ENCODE measurements around the gene MME. TPM values are rescaled to one million over a fixed set of nuclear protein-coding genes. Genes with fewer than 3 reads are reported as not detected.

Gene MME
- total RNA-seq, 4 donors from 2014 or later, result 1.5 to 81.7 (median 20.5) TPM

DNA sequence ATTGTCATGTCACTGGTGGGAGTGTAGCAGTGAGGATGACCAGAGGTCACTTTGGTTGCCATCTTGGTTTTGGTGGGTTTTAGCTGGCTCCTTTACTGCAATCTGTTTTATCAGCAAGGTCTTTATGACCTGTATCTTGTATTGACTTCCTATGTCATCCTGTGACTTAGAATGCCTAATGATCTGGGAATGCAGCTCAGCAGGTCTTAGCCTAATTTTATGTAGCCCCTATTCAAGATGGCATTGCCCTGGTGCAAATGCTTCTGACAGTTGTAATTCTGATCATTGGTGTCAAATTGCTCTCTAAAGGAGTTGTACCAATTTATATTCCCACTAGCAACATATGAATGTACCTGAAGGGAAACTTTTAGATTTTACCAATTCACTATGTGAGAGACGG, 139.0 kb downstream of the MME start:
- H3K27ac ChIP-seq, result no peak overlapping the region
- H3K27me3 ChIP-seq, result no peaks in the 10 kb centered on the region
- 92 to 100% methylated on average over 1 of the region's 1 CpG for WGBS, 2 donors (ENCODE audit: low coverage in 1 of 2)
- TF ChIP-seq CTCF (IDR thresholded peaks at IDR 0.05), result no peak
- TF ChIP-seq POLR2A (IDR thresholded peaks at IDR 0.05), result no peak
- no peak for TF ChIP-seq EP300 (IDR thresholded peaks at IDR 0.05)
- no peak for TF ChIP-seq POLR2AphosphoS5 (IDR thresholded peaks at IDR 0.05)
- H3K4me3 ChIP-seq, result no peak overlapping the region
- H3K4me1 ChIP-seq, result no peaks in the 10 kb centered on the region
- peaks cover 0 to 10% (median 0%) of the 10 kb centered on the region in 3 donors for H3K9me3 ChIP-seq
- no peak for ATAC-seq
- H3K36me3 ChIP-seq, result no peaks in the 10 kb centered on the region

GRCh38 chr3:155225417-155225816, 145.3 kb downstream of the MME start:
- WGBS, 2 donors (ENCODE audit: low coverage in 1 of 2), result no CpG with 5 or more reads among the region's 5 CpGs
- no peak for ATAC-seq
- Histone ChIP-seq H3K4me1 (no peaks in the 10 kb centered on the region), H3K27ac (no peak overlapping the region), H3K27me3 (no peaks in the 10 kb centered on the region), H3K36me3 (no peaks in the 10 kb centered on the region), H3K9me3 (peaks cover 0 to 4% (median 0%) of the 10 kb centered on the region in 3 donors), H3K4me3 (no peak overlapping the region)
- no peak for TF ChIP-seq CTCF (IDR thresholded peaks at IDR 0.05)
- TF ChIP-seq POLR2AphosphoS5 (IDR thresholded peaks at IDR 0.05), result no peak
- no peak for TF ChIP-seq EP300 (IDR thresholded peaks at IDR 0.05)
- TF ChIP-seq POLR2A (IDR thresholded peaks at IDR 0.05), result no peak

DNA sequence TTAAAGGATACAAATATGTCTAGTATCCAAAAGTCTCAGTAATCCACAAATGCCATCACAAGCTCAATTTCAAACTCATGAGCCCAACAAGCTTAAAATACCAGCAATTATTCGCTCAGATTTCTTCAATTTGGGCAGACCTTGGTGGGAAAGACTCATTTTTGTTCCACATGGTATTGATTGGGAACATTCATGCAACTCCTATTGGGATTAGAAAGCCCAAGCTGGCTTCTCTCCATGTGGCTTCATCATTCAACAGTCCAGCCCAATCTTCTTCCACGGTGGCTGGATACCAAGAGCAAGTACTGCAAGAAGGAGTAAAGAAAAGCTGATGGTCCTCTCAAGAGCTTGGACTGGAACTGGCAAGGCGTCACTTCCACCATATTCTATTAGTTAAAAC, 147.0 kb downstream of the MME start:
- H3K27ac ChIP-seq, result no peak overlapping the region
- H3K4me3 ChIP-seq, result no peak overlapping the region
- TF ChIP-seq EP300 (IDR thresholded peaks at IDR 0.05) (no peak), CTCF (IDR thresholded peaks at IDR 0.05) (no peak), POLR2AphosphoS5 (IDR thresholded peaks at IDR 0.05) (no peak), POLR2A (IDR thresholded peaks at IDR 0.05) (no peak)
- H3K27me3 ChIP-seq, result no peaks in the 10 kb centered on the region
- 89 to 95% methylated on average over 2 to 3 of the region's 3 CpGs for WGBS, 2 donors (ENCODE audit: low coverage in 1 of 2)
- no peaks in the 10 kb centered on the region for H3K36me3 ChIP-seq
- H3K4me1 ChIP-seq, result peaks cover under 1 to 6% (median 3%) of the 10 kb centered on the region in 3 donors
- no peaks in the 10 kb centered on the region for H3K9me3 ChIP-seq
- no peak for ATAC-seq

- Histone ChIP-seq H3K4me1 (peaks cover 9 to 22% (median 12%) of the 10 kb centered on the region in 3 donors), H3K9me3 (no peaks in the 10 kb centered on the region), H3K27ac (no peak overlapping the region), H3K27me3 (no peaks in the 10 kb centered on the region), H3K4me3 (no peak overlapping the region), H3K36me3 (no peaks in the 10 kb centered on the region)
- ATAC-seq, result no peak
- TF ChIP-seq CTCF (IDR thresholded peaks at IDR 0.05) (no peak), POLR2AphosphoS5 (IDR thresholded peaks at IDR 0.05) (no peak), EP300 (IDR thresholded peaks at IDR 0.05) (no peak), POLR2A (IDR thresholded peaks at IDR 0.05) (no peak)
- 82 to 100% methylated on average over 1 of the region's 1 CpG for WGBS, 2 donors (ENCODE audit: low coverage in 1 of 2)
Measured at GRCh38 chr3:155228676-155229075, 148.6 kb downstream of the MME start.

DNA sequence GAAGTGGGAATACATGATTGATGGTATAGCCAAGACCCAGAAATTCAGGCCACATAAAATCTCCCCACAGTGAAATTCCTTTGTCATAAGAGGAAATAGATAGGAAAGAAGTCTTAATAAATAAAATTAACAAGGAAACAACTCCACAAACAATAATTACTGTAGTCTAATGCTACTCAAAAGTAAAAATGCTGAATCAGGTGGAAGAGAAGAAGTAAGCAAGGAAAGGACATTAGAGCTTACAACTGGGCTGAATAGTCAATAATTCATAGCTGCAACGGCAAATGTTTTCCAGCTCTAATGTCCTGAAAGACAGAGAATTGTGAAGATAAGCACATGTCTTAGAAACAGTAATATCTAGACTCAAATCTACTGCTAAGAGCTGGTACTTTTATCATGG, 149.0 kb downstream of the MME start:
- TF ChIP-seq EP300 (IDR thresholded peaks at IDR 0.05) (no peak), POLR2AphosphoS5 (IDR thresholded peaks at IDR 0.05) (no peak), POLR2A (IDR thresholded peaks at IDR 0.05) (no peak), CTCF (IDR thresholded peaks at IDR 0.05) (no peak)

More for the DNA sequence above, 149.0 kb downstream of the MME start:
- no peak overlapping the region for H3K4me3 ChIP-seq
- H3K4me1 ChIP-seq, result peaks cover 9 to 26% (median 12%) of the 10 kb centered on the region in 3 donors
- H3K36me3 ChIP-seq, result no peaks in the 10 kb centered on the region
- WGBS, 2 donors (ENCODE audit: low coverage in 1 of 2), result 67 to 100% methylated on average over 1 of the region's 1 CpG
- no peaks in the 10 kb centered on the region for H3K27me3 ChIP-seq
- H3K9me3 ChIP-seq, result no peaks in the 10 kb centered on the region
- no peak overlapping the region for H3K27ac ChIP-seq
- no peak for ATAC-seq
